HG02588 (cell line): ENCODE measurements around the gene ALAS1.
"Not testable (repeated sequence)": the region's sequence is repeated elsewhere in the genome, so short reads cannot be mapped to it uniquely, and the experiment has no call there.

Experiments used
- ATAC-seq: cut with Tn5 transposase; IDR thresholded peaks from one replicate; pipeline ENCODE4 v1.9.1; 2021; ENCODE audit warnings: mild to moderate bottlenecking, moderate library complexity; ENCODE audit not compliant: unreplicated experiment

Gene ALAS1

DNA sequence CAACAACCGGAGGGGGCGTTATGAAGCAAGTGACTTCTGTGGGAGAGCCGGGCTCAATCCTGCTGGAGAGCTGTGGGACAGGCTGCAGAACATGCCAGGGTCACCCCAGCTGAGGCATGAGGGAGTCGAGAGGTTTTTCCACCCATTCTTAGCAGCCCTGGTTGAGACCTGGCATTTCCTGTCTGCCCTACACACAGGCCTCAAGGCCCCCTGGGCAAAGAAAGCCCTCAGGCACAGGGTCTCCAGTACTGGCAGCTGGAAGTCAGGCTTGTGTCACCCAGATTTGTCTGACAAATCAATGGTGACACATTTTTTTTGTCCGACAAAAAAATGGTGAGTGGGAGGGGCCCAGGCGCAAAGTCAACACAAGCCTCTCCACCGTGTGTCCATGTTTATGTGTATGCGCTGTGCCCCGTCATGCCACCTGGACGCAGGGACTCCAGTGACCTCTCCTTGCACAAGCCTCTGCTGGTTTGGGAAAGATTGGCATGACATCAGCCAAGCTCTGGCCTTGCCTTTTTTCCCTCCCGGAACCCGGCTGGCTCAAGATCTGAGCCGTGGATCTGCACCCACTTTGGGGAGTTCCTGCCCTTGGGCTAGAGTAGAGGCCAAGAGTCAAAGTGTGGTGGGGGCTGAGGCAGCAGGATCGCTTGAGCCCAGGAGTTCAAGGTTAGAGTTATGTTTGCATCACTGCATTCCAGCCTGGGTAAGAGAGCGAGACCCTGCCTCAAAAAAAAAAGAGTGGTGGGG, 20.8 kb upstream of the ALAS1 start:
- ATAC-seq, result no peak

DNA sequence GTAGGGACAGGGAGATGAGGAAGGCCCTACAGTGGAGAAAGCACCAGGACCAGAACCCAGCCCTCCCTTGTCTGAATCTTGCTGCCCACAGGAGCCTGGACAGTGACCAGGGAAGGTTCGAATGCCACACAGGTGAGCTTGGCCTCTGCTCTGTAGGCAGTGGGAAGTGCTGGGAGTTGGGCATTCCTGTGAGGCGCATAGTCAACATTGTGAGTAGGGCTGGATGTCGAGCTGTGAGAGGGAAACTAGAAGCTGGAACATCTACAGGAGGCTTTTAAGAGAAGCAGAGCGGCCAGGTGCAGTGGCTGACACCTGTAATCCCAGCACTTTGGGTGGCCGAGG, 20.3 kb upstream of the ALAS1 start:
- no peak for ATAC-seq

DNA sequence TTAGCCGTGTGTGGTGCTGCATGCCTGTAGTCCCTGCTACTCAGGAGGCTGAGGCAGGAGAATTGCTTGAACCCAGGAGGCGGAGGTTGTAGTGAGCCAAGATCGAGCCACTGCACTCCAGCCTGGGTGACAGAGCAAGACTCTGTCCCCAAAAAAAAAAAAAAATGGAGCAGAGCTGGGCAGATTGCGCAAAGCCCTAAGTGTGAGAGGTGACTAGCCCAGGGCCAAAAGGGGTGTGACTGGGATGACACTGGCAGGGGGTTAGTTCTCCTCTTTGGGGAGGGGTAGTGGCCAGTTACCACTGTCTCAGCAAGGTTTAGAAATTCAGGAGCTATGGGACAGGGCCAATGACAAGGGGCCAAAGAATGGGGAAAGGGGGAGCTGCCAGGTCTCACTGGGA, 19.8 kb upstream of the ALAS1 start:
- ATAC-seq, result not testable (repeated sequence)

DNA sequence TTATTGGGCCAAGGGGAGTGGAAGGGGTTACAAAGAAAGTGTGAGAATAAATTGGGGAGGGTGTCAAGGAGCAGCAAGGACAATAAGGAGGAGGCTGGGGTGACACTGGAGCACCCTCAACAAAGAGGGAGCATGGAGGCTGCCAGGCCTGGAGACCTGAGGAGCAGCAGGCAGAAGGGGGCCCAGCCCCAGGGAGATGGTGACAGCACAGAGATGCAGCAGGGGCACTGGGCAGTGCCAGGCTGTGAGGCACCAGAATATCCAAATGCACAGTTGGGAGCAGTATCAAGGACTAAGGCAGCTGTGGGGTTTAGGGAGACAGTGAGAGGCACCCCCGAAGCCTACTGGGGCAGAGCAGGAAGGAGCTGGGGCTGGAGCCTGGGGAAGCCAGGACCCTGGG, 19.4 kb upstream of the ALAS1 start:
- ATAC-seq, result no peak

DNA sequence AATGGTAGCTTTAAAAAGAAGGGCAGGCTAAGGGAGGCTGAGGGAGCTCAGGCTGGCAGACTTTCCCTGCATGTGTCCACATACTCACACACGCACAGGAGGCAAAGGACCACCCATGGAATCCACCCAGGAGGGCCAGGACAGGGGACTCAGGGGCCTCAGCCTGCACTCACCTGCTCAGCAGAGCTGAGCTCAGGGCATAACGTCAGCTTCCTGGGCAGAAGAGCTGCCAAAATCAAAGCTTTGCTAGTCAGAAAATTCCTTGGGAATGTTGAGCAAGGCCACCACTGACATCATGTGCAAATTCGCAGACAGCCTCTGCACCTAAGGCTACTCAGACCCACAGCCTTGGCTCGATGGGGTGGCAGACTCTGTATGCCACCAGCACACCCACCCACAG, 16.4 kb upstream of the ALAS1 start:
- no peak for ATAC-seq

DNA sequence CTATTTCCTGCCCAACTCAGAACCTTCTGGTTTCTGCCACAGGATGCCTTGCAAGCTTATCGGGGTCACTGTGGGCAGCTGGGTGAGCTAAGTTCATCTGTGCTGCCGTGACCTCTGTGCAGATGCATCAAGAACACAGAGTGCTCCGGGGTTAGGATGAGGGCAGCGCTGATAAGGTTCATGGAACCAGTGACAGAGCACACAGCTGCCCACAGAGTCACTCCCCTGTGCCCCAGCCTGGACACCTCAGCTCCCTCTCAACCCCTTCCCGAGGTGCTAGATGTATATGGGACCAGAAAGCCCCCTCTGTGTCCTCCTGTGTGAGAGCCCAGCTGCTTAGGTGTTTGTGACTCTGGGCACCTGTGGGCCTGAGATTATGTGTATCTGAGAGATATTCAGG, 15.8 kb upstream of the ALAS1 start:
- ATAC-seq, result no peak

DNA sequence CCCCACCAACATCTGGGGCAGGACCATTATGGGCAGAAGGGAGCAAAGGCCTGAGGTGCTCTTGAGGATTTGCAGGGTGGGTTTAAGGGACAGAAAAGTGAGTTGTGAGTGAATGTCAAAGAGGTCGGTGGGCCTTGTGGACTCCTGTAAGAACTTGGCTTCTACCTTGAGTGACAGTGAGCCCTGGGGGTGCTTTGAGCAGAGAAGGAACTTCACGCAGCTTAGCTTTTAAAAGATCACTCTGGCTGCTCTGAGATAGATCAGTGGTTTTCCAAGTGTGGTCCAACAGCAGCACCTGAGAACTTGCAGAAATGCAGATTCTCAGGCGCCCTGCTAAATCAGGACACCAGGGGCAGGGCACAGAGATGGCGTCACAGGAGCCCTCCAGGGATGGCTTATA, 15.3 kb upstream of the ALAS1 start:
- no peak for ATAC-seq

DNA sequence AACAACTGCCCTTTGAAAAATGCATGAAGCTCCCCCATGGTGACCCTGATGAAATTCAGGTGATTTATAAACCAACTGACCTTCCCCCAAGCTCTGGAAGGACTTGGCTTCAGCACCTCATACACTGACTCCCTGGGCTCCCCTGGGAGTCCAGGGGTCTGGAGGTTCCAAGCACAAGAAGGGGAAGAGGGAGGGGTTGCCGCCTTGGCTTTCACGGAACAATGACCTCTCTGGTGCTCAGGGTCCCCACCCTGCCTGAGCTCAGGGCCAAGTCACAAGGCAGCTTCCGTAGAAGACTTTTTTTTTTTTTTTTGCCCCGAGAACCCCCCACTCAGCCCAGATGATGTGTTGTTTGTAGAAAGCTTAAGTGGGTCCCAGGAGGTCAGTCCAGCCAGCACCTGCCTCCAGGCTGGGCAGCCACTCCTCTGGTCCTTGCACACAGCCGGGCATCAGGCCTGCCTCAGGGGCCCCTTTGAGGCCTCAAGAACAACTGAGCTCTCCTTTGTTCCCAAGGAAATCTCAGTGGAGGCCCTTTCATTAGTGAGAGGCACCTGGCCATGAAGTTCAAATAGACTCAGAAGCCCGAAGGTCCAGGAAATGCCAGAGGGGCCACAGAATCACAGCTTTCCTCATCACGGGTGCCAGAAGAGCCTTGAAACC, 14.0 kb upstream of the ALAS1 start:
- no peak for ATAC-seq

DNA sequence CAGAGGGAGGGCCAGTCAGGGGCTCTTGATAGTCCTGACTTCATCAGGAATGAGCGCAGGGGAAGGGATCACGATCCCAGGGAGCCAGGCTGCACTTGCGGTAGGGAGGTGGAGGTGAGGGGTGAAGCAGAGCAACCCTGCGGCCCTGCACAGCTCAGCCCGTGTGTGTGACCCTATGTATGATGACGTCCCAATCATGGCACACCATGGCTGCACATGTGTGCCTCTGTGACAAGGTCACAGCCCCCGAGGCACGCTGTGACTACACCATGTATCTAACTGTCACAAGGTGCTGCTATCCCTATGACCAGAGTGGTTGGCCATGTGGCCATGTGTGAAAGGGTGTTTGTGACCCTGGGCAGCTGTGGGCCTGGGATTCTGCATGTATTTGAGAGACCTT, 13.3 kb upstream of the ALAS1 start:
- ATAC-seq, result no peak

DNA sequence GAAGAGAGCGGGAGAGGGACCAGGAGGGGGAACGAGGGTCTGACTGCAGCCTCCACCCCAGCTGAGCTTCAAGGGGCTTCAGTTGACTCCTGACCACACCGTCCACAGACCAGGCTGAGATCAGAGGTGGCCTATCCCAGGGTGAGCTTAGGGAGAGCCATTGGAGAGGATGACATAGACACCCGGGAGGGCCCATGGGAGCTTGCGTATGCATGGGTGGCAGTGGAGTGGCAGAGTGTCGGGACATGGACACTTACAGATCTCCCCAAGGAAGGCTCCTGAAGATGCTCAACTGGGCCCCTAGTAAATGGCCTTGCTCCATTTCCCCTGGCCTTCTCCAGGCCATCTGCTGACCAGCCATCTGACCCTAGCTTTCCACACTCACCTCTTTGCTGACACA, 12.6 kb upstream of the ALAS1 start:
- no peak for ATAC-seq

DNA sequence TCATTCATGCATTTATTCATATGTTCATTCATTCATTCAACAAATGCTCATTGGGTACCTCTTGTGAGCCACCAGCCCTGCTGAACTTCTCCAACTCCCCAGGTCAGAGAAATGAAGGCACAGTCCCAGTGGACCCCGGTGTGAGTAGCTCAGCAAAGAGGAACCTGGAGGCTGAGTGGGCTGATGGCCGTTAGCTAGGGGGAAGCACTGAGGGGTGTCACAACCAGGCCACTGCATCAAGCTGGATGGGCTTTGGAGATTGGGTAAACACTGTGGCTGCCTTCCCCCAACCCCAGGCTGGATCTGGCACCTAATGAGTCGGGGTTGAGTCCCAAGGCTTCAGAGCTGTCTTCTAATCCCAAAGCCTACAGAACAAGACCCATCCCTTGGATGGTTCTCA, 12.1 kb upstream of the ALAS1 start:
- no peak for ATAC-seq

DNA sequence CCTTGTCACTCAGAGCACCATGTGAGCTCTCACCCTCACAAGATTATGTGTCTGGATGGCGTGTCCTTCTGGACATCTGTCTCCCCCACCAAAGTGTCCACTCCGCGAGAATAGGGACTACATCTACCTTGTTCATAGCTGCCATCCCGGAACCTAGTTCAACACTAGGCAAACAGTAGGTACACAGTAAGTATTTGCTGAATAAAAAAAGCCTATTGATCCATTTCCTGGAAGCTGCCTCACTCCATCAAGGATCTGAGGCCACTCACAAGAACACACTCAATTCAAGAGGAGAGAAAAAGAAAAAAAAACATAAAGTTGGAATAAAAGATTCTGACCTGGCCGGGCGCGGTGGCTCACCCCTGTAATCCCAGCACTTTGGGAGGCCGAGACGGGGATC, 11.2 kb upstream of the ALAS1 start:
- ATAC-seq, result no peak

DNA sequence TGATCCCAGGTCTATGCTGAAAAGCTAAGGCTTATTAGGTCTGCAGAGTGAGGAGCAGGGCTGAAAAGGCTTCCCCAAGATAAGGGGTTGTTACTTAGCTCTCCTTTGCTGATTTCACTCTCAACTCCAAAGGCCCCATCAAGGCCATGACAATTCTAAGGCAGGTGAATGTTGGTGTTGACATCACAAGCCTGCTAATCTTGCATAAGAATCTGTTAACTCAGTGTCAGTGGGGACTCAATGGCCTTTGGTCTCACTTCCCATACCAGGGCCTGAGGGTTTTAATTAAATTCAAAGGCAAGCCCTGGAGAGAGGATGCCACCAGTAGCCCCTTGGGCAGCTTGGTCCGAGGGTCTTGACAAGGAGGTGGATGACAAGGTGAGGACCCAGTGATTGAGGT, 9.4 kb upstream of the ALAS1 start:
- no peak for ATAC-seq

DNA sequence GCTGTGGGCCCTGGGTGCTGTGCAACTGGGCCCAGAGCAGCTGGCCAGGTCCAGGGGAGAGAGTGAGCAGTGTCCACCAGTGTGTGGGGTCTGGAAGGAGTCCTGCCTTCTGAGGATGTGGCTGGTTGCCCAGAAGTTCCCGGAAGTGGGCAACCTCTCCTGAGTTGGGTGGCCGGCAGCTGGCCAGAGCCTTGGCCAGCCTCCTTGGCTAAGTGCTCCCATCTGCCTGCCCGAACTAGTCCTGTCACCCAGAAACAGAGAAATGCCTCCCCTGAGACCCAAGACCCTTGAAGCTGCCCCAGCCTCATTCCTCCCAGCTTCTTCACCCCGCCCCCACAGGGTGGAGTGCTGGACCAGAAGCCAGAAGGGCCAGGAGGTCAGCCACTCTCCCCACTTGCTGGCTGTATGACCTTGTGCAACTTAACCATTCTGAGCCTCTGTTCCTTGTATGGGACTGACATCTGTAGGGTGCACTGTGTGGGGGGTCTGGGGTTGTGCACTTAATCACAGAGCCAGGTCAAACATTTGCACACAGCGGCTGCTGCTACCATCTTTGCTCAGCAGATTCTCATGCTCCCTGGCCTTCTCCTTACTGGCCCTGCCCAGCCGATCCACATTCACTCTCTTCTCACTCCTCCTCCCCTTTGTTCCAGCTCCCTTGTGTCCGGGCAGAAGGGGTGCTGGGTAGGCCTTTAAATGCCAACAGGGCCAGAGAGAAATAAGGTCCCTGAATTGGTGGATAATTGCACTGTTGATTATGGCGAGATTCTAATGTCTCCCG, 7.5 kb upstream of the ALAS1 start:
- no peak for ATAC-seq

DNA sequence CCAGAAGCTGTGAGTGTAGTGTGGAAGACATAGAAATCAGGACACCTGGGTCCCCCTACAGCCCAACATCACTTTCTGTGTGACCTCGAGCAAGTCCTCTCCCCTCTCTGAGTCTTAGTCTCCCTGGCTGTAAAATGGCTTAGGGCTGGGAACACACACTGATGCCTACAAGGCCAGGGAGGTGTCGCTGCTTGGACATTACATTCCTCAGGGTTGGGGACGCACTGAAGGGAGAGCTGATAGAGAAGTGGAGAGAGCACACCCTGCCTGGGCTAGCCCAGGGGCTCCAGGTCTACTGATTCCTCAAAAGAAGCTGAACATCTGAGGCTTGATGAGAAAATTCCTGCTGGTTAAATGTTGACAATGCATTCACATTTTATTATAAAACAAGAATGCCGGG, 6.3 kb upstream of the ALAS1 start:
- ATAC-seq, result no peak

DNA sequence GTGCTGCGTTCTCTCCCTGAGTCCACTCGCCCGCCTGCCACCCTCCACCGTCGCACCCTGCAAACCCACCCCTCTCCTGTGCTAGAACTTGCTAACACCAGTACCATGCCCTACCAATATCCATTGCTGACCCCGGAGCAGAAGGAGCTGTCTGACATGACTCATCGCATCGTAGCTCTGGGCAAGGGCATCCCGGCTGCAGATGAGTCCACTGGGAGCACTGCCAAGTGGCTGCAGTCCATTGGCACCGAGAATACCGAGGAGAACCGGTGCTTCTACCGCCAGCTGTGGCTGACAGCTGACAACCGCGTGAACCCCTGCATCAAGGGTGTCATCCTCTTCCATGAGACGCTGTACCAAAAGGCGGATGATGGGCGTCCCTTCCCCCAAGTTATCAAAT, 4.9 kb upstream of the ALAS1 start:
- no peak for ATAC-seq

DNA sequence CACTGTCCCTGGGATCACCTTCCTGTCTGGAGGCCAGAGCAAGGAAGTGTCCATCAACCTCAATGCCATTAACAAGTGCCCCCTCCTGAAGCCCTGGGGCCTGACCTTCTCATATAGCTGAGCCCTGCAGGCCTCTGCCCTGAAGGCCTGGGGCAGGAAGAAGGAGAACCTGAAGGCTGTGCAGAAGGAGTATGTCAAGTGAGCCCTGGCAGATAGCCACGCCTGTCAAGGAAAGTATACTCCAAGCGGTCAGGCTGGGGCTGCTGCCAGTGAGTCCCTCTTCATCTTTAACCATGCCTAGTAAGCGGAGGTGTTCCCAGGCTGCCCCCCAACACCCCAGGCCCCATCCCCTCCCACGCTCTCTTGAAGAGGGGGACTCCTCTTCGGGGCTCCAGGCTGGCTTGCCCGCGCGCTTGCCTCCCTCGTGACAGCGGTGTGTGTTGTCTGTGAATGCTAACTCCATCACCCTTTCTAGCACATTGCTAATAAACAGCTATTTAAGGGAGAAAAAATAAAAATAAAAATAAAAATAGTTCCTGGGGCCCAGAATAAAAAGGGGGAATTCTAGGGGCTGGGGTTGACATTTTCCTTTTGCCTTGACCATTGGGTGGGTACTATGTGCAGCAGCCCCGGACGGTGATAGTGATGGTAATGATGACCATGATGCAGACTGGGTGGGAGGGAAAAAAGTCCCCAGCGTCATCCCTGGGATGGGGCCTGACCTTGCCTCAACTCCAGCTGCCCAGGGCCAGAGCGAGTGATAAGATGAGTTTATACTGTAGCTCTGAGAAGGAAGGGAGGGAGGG, 3.3 kb upstream of the ALAS1 start:
- no peak for ATAC-seq

DNA sequence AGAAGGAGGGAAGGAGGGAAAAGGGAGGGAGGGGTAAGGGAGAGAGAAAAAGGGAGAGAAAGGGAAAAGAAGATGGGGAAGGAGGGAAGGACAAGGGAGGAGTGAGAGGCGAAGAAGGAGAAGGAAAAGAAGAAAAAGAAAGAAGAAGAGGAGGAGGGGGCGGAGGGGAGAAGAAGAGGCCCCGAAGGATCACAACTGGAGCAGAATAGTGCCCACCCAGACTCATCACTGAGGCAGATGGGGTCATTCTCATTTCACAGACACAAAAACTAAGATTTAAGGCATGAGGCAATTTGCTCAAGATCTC, 2.7 kb upstream of the ALAS1 start:
- ATAC-seq, result no peak

DNA sequence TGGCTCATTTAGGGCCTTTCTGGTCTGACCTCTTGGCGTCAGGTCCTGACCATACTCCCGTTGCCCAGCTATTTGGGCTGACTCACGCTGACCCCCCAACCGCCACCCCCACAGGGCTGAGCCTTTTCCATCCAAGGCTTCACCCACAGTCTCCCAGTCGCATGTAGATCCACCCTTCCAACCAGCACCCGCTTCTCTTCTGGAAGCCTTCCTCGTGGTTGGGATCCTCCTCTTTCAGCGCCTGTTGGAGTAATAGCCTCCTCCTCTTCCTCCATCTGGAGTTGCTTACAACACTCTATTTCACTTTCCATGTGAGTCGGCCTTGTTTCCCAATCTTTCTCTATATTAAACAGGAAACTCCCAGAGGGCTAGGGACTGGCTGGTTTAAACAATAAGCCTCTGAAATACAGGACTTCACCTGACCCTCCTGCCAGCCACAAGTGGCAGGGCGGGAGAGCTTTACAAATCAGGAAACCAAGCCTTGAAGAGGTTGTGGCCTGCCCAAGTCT, 2.1 kb upstream of the ALAS1 start:
- ATAC-seq, result no peak

DNA sequence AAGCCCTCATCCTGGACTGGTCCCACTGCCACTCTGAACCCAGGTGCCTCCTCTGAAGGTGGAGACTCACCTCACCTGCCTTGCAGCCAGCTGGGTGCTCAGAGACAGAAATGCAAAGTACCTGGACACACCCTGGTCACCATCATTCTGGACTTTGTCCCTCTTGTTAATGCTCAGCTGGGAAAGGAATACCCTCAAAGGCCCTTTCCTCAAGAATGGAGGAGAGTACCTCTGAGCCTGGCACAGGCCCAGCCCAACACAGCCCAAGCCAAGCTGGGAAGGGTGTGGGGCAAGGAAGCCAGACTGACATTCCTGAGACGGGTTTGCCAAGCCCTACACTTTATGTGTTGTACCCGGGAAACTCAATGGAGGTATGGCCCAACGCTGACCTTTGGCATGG, 983 bp upstream of the ALAS1 start:
- ATAC-seq, result no peak

DNA sequence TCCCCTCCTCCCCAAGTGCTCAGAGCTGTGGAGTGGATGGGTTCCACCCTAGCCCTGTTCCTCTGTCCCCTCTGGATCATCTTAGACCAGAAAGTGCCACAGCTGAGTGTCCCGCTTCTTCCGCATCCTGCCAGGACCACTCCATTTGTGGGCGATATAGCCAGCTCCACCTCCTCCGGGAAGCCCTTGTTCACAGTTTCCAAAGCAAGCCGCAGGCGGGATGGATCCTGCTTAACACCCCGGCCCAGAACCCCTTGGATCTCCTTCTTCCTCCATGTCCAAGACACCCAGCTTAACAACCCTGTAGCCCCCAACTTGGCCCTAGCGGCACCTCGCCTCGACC, 490 bp upstream of the ALAS1 start:
- no peak for ATAC-seq
